ENCODE data around the gene MMAB. TPM values are rescaled to one million over a fixed set of nuclear protein-coding genes. Genes with fewer than 3 reads are reported as not detected.

MMAB gene
- total RNA-seq, 1 donor from 2014 or later = 43.5 TPM

DNA sequence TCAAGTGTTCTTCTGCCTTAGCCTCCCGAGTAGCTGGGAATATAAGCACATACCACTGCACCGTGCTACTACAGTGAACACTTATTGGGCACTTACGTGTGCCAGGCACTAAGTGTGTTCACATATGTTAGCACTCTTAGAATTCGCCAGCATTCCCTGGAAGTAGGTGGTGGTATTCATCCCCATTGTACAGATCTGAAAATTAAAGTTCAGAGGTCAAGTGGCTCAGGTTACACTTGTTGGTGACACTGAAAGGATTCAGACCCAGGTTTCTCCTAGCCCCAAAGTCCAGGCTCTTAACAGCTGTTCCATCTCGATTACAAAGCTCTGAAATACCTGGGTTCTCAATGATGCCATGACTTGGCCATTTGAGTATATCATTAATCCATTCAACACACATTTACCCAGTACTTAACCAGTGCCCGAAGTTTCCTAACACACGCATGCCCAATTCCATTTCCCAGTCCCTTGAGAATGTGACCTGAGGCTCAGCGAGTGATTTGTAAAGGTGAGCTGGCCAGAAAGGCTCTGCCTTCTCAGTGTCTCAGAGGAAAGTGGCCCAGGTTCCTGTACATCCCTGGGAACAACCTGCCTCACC is 5.1 kb upstream of the MMAB start:
- Histone ChIP-seq H3K4me1 (peaks cover 0 to 9% of the 10 kb centered on the region in 2 donors), H3K36me3 (peaks cover 43 to 53% of the 10 kb centered on the region in 2 donors), H3K27me3 (no peaks in the 10 kb centered on the region), H3K4me3 (no peak overlapping the region), H3K9me3 (no peaks in the 10 kb centered on the region), H3K27ac (no peak overlapping the region)
- intact Hi-C loops (cut with DNase I) = loop anchor here (10.0 kb wide), 4 partner anchors 104 to 1956 kb away; partner anchors contain the start of genes FICD, KCTD10 and UBE3B
- no peak for DNase-seq (ENCODE audit: low spot score in 2 of 2)
- no peak for TF ChIP-seq CTCF (IDR thresholded peaks at IDR 0.05)

- Histone ChIP-seq H3K9me3 (no peaks in the 10 kb centered on the region), H3K27me3 (no peaks in the 10 kb centered on the region), H3K36me3 (peaks cover 38 to 53% of the 10 kb centered on the region in 2 donors), H3K4me1 (peaks cover 0 to 12% of the 10 kb centered on the region in 2 donors), H3K4me3 (no peak overlapping the region), H3K27ac (no peak overlapping the region)
- TF ChIP-seq CTCF (IDR thresholded peaks at IDR 0.05) = no peak
- intact Hi-C loops (cut with DNase I) = loop anchor here (10.0 kb wide), 4 partner anchors 103 to 1957 kb away; partner anchors contain the start of genes FICD, KCTD10 and UBE3B
- no peak for DNase-seq (ENCODE audit: low spot score in 2 of 2)
These were observed 4.0 kb upstream of the MMAB start for GRCh38 chr12:109577311-109577710.

- DNase-seq (ENCODE audit: low spot score in 2 of 2) = no peak
- H3K27me3 ChIP-seq = no peaks in the 10 kb centered on the region
- H3K27ac ChIP-seq = no peak overlapping the region
- peaks cover 31 to 40% of the 10 kb centered on the region in 2 donors for H3K36me3 ChIP-seq
- peaks cover 0 to 12% of the 10 kb centered on the region in 2 donors for H3K4me1 ChIP-seq
- intact Hi-C loops (cut with DNase I) = loop anchor here (10.0 kb wide), 4 partner anchors 101 to 1959 kb away; partner anchors contain the start of genes FICD, KCTD10 and UBE3B
- H3K4me3 ChIP-seq = no peak overlapping the region
- H3K9me3 ChIP-seq = no peaks in the 10 kb centered on the region
- TF ChIP-seq CTCF (IDR thresholded peaks at IDR 0.05) = no peak
These were observed 2.4 kb upstream of the MMAB start for GRCh38 chr12:109575683-109576082.

GRCh38 chr12:109573914-109574244 is 575 bp upstream of the MMAB start:
- peak overlapping the region; percentile 68 to 78 for H3K4me3 ChIP-seq
- intact Hi-C loops (cut with DNase I) = loop anchor here (1.0 to 10.0 kb wide), 6 partner anchors 99 to 1961 kb away; partner anchors contain the start of genes FAM222A, FICD, GLTP and KCTD10
- no peak for TF ChIP-seq CTCF (IDR thresholded peaks at IDR 0.05)
- DNase-seq (ENCODE audit: low spot score in 2 of 2) = no peak
- H3K36me3 ChIP-seq = peaks cover 23 to 35% of the 10 kb centered on the region in 2 donors
- H3K9me3 ChIP-seq = no peaks in the 10 kb centered on the region
- no peak overlapping the region for H3K27ac ChIP-seq
- H3K27me3 ChIP-seq = no peaks in the 10 kb centered on the region
- H3K4me1 ChIP-seq = peaks cover 0 to 12% of the 10 kb centered on the region in 2 donors

GRCh38 chr12:109572506-109572845 is 828 bp downstream of the MMAB start:
- H3K9me3 ChIP-seq = no peaks in the 10 kb centered on the region
- H3K27ac ChIP-seq = peak overlapping the region in 1 of 2 donors; percentile 64
- no peak for DNase-seq (ENCODE audit: low spot score in 2 of 2)
- H3K4me3 ChIP-seq = peak overlapping the region; percentile 68 to 78
- no peak for TF ChIP-seq CTCF (IDR thresholded peaks at IDR 0.05)
- no peaks in the 10 kb centered on the region for H3K27me3 ChIP-seq
- intact Hi-C loops (cut with DNase I) = loop anchor here (10.0 kb wide), 4 partner anchors 98 to 1962 kb away; partner anchors contain the start of genes FICD, KCTD10 and UBE3B
- H3K4me1 ChIP-seq = peaks cover 0 to 12% of the 10 kb centered on the region in 2 donors
- H3K36me3 ChIP-seq = peaks cover 21 to 33% of the 10 kb centered on the region in 2 donors

Measured in ascending aorta (tissue), 2 donors.